Neural cell (in vitro differentiated cells): ENCODE results near the gene ITGB6. TPM values are rescaled to one million over a fixed set of nuclear protein-coding genes. Genes with fewer than 3 reads are reported as not detected.

Source experiments
- H2AFZ ChIP-seq: fragments of 200-600, 300-800 bp; sonication (generic), shearing (Covaris generic); 2 replicates; pipeline ENCODE4 v1.6.0; 2014; ENCODE audit warnings: low read depth, mild to moderate bottlenecking, antibody characterized with exemption, low read length, moderate library complexity
- H3F3A ChIP-seq: fragments of 200-600 bp; shearing (Covaris generic); 2 replicates; pipeline ENCODE4 v1.6.1; 2016; ENCODE audit warnings: mild to moderate bottlenecking, moderate library complexity, mixed read lengths, antibody characterized with exemption, low read length; ENCODE audit not compliant: insufficient read depth, poor library complexity, severe bottlenecking
- H3K27ac ChIP-seq: fragments of 200-600, 300-800 bp; sonication (generic), shearing (Covaris generic); 2 replicates; pipeline ENCODE4 v1.5.1; 2014; ENCODE audit warnings: mild to moderate bottlenecking, low read length, moderate library complexity
- H3K27me3 ChIP-seq: fragments of 300-800, 200-600 bp; sonication (generic), shearing (Covaris generic); 2 replicates; pipeline ENCODE4 v1.6.0; 2014; ENCODE audit warnings: mild to moderate bottlenecking, low read depth, low read length, moderate library complexity; ENCODE audit not compliant: insufficient read depth
- H3K36me3 ChIP-seq: fragments of 300-800, 200-600 bp; sonication (generic), shearing (Covaris generic); 2 replicates; pipeline ENCODE4 v1.5.1; 2014; ENCODE audit warnings: mild to moderate bottlenecking, antibody characterized with exemption, low read length, moderate library complexity; ENCODE audit not compliant: insufficient read depth
- H3K4me2 ChIP-seq: fragments of 300-800, 200-600 bp; sonication (generic), shearing (Covaris generic); 2 replicates; pipeline ENCODE4 v1.6.0; 2014; ENCODE audit warnings: mild to moderate bottlenecking, low read length
- H3K4me3 ChIP-seq: fragments of 300-800, 200-600 bp; sonication (generic), shearing (Covaris generic); 2 replicates; pipeline ENCODE4 v1.5.1; 2014; ENCODE audit warnings: mild to moderate bottlenecking, low read length, moderate library complexity
- H3K79me2 ChIP-seq: fragments of 200-600 bp; shearing (Covaris generic); replicated peaks from 2 replicates; pipeline ENCODE4 v1.6.0; 2014; ENCODE audit warnings: mild to moderate bottlenecking, low read length, moderate library complexity; ENCODE audit not compliant: insufficient read depth
- H3K9ac ChIP-seq: fragments of 300-800, 200-600 bp; sonication (generic), shearing (Covaris generic); 2 replicates; pipeline ENCODE4 v1.6.1; 2016; ENCODE audit warnings: mild to moderate bottlenecking, low read length, mixed read lengths
- H3K9me2 ChIP-seq: fragments of 200-600 bp; shearing (Covaris generic); 2 replicates; pipeline ENCODE4 v1.6.1; 2016; ENCODE audit warnings: mild to moderate bottlenecking, low read length, mixed read lengths; ENCODE audit not compliant: insufficient read depth
- H3K9me3 ChIP-seq: fragments of 200-600, 300-800 bp; sonication (generic), shearing (Covaris generic); 2 replicates; pipeline ENCODE4 v1.6.1; 2016; ENCODE audit warnings: mild to moderate bottlenecking, mixed run types, low read length, moderate library complexity, mixed read lengths
- H4K20me1 ChIP-seq: fragments of 200-600 bp; shearing (Covaris generic); 2 replicates; pipeline ENCODE4 v1.6.1; 2016; ENCODE audit warnings: mild to moderate bottlenecking, mixed run types; ENCODE audit not compliant: insufficient read depth
- EP300 ChIP-seq: fragments of 450-650 bp; conservative IDR thresholded peaks from 2 replicates; pipeline ENCODE4 v1.6.1; 2014; ENCODE audit warnings: antibody characterized with exemption, mild to moderate bottlenecking, moderate library complexity; ENCODE audit not compliant: poor library complexity, severe bottlenecking
- EZH2 ChIP-seq: fragments of 200-600, 300-800 bp; shearing (Covaris generic), sonication (generic); IDR thresholded peaks from 2 replicates; pipeline ENCODE4 v1.6.1; 2014; ENCODE audit warnings: antibody characterized with exemption, low read length, borderline replicate concordance, mild to moderate bottlenecking; ENCODE audit not compliant: insufficient read depth, poor library complexity, severe bottlenecking
- MXI1 ChIP-seq: fragments of 450-650 bp; conservative IDR thresholded peaks from 2 replicates; pipeline ENCODE4 v1.6.1; 2014; ENCODE audit warnings: antibody characterized with exemption, mild to moderate bottlenecking; ENCODE audit not compliant: poor library complexity, severe bottlenecking
- POLR2AphosphoS5 ChIP-seq: IDR thresholded peaks from 2 replicates; pipeline ENCODE4 v1.6.1; 2012
- RAD21 ChIP-seq: fragments of 450-650 bp; conservative IDR thresholded peaks from 2 replicates; pipeline ENCODE4 v1.6.1; 2014; ENCODE audit warnings: antibody characterized with exemption, mild to moderate bottlenecking, moderate library complexity
- SMC3 ChIP-seq: fragments of 450-650 bp; conservative IDR thresholded peaks from 2 replicates; pipeline ENCODE4 v1.6.1; 2014; ENCODE audit warnings: antibody characterized with exemption, mild to moderate bottlenecking, moderate library complexity; ENCODE audit not compliant: poor library complexity
- TAF1 ChIP-seq: IDR thresholded peaks from 2 replicates; pipeline ENCODE4 v1.6.1; 2012; ENCODE audit warnings: low read depth
- polyA plus RNA-seq: library from polyadenylated mRNA; depleted of rRNA; stranded (reverse); fragments of >200 nt; gene quantifications from 2 replicates; pipeline ENCODE4 v1.2.3, GENCODE V29; 2014
- TF ChIP-seq, protein P1 (sequence below): IDR thresholded peaks from 2 replicates; pipeline ENCODE4 v1.6.1; 2012; ENCODE audit warnings: borderline replicate concordance
- TF ChIP-seq, protein P2 (sequence below): fragments of 450-650 bp; IDR thresholded peaks from 2 replicates; pipeline ENCODE4 v1.5.1; 2014; ENCODE audit warnings: antibody characterized with exemption, mild to moderate bottlenecking, moderate library complexity; ENCODE audit not compliant: poor library complexity, severe bottlenecking

ITGB6 gene
- polyA plus RNA-seq, 1 donor from 2014 or later: 8.3 TPM

DNA sequence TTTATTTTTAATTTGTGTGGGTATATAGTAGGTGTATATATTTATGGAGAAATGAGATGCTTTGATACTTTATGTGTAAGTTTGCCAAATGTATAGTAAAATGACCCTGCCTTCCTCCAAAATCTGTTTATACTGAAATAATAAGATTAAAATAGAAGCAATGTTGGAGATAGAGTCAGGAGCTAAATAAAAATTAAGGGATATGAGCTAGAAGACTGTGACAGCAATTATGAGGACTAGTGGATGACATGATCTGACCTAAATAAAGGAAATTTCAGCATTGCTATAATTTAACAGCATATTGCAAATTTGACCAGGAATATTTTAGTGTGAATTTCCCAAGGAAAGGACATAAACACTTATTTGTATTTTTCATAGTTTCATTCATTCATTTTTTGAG is 60.7 kb downstream of the ITGB6 start:
- TF ChIP-seq EP300: no peak
- TF ChIP-seq SMC3: no peak
- no peak for TF ChIP-seq POLR2AphosphoS5
- no peak for TF ChIP-seq MXI1
- TF ChIP-seq TAF1: no peak
- TF ChIP-seq, protein P1, sequence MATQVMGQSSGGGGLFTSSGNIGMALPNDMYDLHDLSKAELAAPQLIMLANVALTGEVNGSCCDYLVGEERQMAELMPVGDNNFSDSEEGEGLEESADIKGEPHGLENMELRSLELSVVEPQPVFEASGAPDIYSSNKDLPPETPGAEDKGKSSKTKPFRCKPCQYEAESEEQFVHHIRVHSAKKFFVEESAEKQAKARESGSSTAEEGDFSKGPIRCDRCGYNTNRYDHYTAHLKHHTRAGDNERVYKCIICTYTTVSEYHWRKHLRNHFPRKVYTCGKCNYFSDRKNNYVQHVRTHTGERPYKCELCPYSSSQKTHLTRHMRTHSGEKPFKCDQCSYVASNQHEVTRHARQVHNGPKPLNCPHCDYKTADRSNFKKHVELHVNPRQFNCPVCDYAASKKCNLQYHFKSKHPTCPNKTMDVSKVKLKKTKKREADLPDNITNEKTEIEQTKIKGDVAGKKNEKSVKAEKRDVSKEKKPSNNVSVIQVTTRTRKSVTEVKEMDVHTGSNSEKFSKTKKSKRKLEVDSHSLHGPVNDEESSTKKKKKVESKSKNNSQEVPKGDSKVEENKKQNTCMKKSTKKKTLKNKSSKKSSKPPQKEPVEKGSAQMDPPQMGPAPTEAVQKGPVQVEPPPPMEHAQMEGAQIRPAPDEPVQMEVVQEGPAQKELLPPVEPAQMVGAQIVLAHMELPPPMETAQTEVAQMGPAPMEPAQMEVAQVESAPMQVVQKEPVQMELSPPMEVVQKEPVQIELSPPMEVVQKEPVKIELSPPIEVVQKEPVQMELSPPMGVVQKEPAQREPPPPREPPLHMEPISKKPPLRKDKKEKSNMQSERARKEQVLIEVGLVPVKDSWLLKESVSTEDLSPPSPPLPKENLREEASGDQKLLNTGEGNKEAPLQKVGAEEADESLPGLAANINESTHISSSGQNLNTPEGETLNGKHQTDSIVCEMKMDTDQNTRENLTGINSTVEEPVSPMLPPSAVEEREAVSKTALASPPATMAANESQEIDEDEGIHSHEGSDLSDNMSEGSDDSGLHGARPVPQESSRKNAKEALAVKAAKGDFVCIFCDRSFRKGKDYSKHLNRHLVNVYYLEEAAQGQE: no peak
- TF ChIP-seq EZH2: no peak
- no peak for TF ChIP-seq RAD21
- TF ChIP-seq, protein P2, sequence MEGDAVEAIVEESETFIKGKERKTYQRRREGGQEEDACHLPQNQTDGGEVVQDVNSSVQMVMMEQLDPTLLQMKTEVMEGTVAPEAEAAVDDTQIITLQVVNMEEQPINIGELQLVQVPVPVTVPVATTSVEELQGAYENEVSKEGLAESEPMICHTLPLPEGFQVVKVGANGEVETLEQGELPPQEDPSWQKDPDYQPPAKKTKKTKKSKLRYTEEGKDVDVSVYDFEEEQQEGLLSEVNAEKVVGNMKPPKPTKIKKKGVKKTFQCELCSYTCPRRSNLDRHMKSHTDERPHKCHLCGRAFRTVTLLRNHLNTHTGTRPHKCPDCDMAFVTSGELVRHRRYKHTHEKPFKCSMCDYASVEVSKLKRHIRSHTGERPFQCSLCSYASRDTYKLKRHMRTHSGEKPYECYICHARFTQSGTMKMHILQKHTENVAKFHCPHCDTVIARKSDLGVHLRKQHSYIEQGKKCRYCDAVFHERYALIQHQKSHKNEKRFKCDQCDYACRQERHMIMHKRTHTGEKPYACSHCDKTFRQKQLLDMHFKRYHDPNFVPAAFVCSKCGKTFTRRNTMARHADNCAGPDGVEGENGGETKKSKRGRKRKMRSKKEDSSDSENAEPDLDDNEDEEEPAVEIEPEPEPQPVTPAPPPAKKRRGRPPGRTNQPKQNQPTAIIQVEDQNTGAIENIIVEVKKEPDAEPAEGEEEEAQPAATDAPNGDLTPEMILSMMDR: no peak
- Histone ChIP-seq H3K79me2 (no peaks in the 10 kb centered on the region), H3K4me3 (no peak overlapping the region), H3F3A (no peaks in the 10 kb centered on the region), H3K4me2 (no peak overlapping the region), H4K20me1 (no peaks in the 10 kb centered on the region), H3K27me3 (no peaks in the 10 kb centered on the region), H3K9me2 (no peaks in the 10 kb centered on the region), H3K36me3 (no peaks in the 10 kb centered on the region), H3K9ac (no peak overlapping the region), H3K27ac (no peak overlapping the region), H2AFZ (no peak overlapping the region), H3K9me3 (no peaks in the 10 kb centered on the region)

DNA sequence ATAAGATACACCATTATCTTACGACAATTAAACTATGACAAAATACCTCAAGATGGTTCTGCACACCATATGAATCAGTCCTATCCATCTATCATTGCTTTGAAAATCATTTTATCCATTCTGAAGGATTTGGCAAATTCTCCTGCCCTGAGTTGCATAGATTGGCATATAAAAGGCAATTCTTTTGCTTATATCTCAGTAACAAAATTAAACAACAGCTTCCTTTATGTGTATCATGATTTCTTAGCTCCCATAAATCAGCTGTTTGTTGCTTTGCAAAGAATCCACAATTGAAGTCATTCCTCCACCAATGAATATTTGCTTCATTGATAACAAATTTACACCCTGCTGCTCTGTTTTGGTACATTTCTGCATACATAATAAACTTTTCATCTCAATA is 61.7 kb downstream of the ITGB6 start:
- Histone ChIP-seq H3K79me2 (no peaks in the 10 kb centered on the region), H3K36me3 (no peaks in the 10 kb centered on the region), H2AFZ (no peak overlapping the region), H3F3A (no peaks in the 10 kb centered on the region), H3K9me2 (no peaks in the 10 kb centered on the region), H3K4me3 (no peak overlapping the region), H3K27me3 (no peaks in the 10 kb centered on the region), H3K4me2 (no peak overlapping the region), H3K9ac (no peak overlapping the region), H3K9me3 (no peaks in the 10 kb centered on the region), H3K27ac (peak overlapping the region; percentile 62), H4K20me1 (no peaks in the 10 kb centered on the region)
- no peak for TF ChIP-seq EP300
- no peak for TF ChIP-seq EZH2
- TF ChIP-seq POLR2AphosphoS5: no peak
- TF ChIP-seq, protein P2: no peak
- TF ChIP-seq MXI1: no peak
- TF ChIP-seq, protein P1: no peak
- TF ChIP-seq SMC3: no peak
- TF ChIP-seq TAF1: no peak
- no peak for TF ChIP-seq RAD21
